Sigmoid colon (tissue), 7 donors: ENCODE results near the gene MYO1C. TPM values are rescaled to one million over a fixed set of nuclear protein-coding genes. Genes with fewer than 3 reads are reported as not detected.

Experiments
- DNase-seq: peaks from one replicate; pipeline ENCODE4 v3.0.0-alpha.2; 2019
- H3K27ac ChIP-seq, 4 donors: fragments of 200-600 bp; sonication (generic); one replicate each; pipeline ENCODE4 v1.5.1; 2016 to 2019; ENCODE audit warnings: mild to moderate bottlenecking in 1 of 4
- H3K27me3 ChIP-seq, 3 donors: fragments of 200-600 bp; sonication (generic); one replicate each; pipeline ENCODE4 v1.5.1; 2019; ENCODE audit warnings: mild to moderate bottlenecking in 1 of 3
- H3K36me3 ChIP-seq, 4 donors: fragments of 200-600 bp; sonication (generic); one replicate each; pipeline ENCODE4 v1.5.1; 2016 to 2019
- H3K4me1 ChIP-seq, 4 donors: fragments of 200-600 bp; sonication (generic); one replicate each; pipeline ENCODE4 v1.5.1; 2017 to 2019
- H3K4me3 ChIP-seq, 4 donors: fragments of 200-600 bp; sonication (generic); one replicate each; pipeline ENCODE4 v1.5.1; 2017 to 2019; ENCODE audit warnings: mild to moderate bottlenecking in 2 of 4, moderate library complexity in 1 of 4
- H3K9me3 ChIP-seq, 4 donors: fragments of 200-600 bp in 3 of 4; sonication (generic) in 3 of 4; one replicate each; pipeline versions ENCODE4 v1.5.1 to v1.6.1; 2013 to 2019
- EP300 ChIP-seq, 4 donors: sonication (generic); formaldehyde crosslinking; IDR thresholded peaks; one replicate each; pipeline ENCODE4 v1.6.1; 2017; ENCODE audit warnings: antibody characterized with exemption in 4 of 4
- POLR2A ChIP-seq, 2 donors: fragments of 450-650 bp; IDR thresholded peaks; one replicate each; pipeline ENCODE4 v1.6.1; 2016; ENCODE audit warnings: antibody characterized with exemption in 2 of 2, mild to moderate bottlenecking in 2 of 2, moderate library complexity in 2 of 2
- POLR2AphosphoS5 ChIP-seq, 4 donors: sonication (generic); formaldehyde crosslinking; IDR thresholded peaks; one replicate each; pipeline ENCODE4 v1.6.1; 2017; ENCODE audit warnings: antibody characterized with exemption in 4 of 4
- WGBS, 2 donors: extraction: QIAGEN DNeasy Blood & Tissue Kit; methylation state at CpG; one replicate each; pipeline ENCODE4 v1.1.7; 2013; 5-methylcytosine and 5-hydroxymethylcytosine counted together
- intact Hi-C: fragments of 100-400 bp; cut with DNase I; formaldehyde crosslinking; loops from one replicate; pipeline ENCODE4 v1.15.1; 2023
- polyA plus RNA-seq, 3 donors: library from polyadenylated mRNA; stranded (reverse); fragments of 200-250 nt; gene quantifications; one replicate each; pipeline ENCODE4 v1.2.3, GENCODE V29; 2013
- total RNA-seq, 4 donors: library from RNA; depleted of rRNA; stranded (reverse); fragments of >200 nt; gene quantifications; one replicate each; pipeline ENCODE4 v1.1.0, GENCODE V29; 2016
- TF ChIP-seq, protein P1 (sequence below), 4 experiments: fragments of 450-650 bp in 3 of 4; fragments of 200-600 bp in 1 of 4; IDR thresholded peaks; one replicate each; pipeline ENCODE4 v1.5.1; 2016 to 2019; ENCODE audit warnings: antibody characterized with exemption in 4 of 4, mild to moderate bottlenecking in 3 of 4, moderate library complexity in 2 of 4
- donor health status: healthy with polysubstance abuse.
- donor health status: Bipolar disorder and iron deficiency.
- donor health status: healthy.

MYO1C gene
- total and polyA plus RNA-seq, 7 donors: 72.7 to 179 (median 116) TPM

DNA sequence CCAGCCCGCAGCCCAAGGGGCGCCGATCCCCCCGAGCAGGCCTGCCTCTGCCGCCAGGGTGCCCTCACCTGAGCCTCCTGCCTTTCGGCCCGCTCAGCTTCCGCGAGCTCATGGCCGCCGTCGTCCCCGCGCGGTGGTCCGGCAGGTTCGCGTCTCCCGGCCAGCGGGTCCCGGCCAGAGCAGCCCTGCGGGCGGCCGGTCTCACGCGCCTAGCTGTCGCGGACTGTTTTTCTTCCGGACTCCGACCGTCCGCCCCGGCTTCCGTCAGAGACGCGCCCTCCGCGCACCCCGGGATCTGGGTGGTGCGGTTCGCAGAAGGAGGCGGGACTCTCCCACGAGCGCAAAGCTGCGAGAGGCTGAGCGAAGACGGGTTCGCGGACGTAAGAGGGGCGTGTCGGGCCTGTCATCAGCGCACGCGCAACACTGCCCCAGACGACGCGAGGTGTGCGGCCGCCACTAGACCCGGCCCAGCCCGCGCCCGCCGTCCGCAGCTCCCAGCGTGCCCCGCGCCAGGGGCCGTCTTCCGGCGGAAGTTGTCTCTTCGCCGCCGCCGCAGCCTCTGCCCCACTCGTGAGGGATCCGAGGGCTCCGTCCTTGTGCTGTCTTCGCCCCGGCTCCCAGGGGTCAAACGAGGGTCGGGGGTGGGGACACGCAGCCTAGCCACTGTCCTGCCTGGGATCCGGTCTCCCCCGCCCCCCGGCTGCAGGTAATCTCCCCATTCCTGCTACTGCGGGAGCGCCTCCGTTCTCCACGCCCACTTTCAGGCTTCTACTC lies 24.1 kb upstream of the MYO1C start, which contains the start of gene INPP5K:
Gene INPP5K (minus strand): TSS at position 225 of the 774 bp plus-strand sequence. CDS start 113 bp downstream, at position 112.
- intact Hi-C loops: loop anchor here (1.0 to 5.0 kb wide), 3 partner anchors 24 to 60 kb away; partner anchors contain the start of genes CRK, MYO1C and PITPNA
- TF ChIP-seq POLR2A (IDR thresholded peaks at IDR 0.05) (peak in 1 of 2 donors; percentile 68), EP300 (IDR thresholded peaks at IDR 0.05) (no peak), POLR2AphosphoS5 (IDR thresholded peaks at IDR 0.05) (peak; percentile 76 to 94 (median 90))
- TF ChIP-seq, protein P1, sequence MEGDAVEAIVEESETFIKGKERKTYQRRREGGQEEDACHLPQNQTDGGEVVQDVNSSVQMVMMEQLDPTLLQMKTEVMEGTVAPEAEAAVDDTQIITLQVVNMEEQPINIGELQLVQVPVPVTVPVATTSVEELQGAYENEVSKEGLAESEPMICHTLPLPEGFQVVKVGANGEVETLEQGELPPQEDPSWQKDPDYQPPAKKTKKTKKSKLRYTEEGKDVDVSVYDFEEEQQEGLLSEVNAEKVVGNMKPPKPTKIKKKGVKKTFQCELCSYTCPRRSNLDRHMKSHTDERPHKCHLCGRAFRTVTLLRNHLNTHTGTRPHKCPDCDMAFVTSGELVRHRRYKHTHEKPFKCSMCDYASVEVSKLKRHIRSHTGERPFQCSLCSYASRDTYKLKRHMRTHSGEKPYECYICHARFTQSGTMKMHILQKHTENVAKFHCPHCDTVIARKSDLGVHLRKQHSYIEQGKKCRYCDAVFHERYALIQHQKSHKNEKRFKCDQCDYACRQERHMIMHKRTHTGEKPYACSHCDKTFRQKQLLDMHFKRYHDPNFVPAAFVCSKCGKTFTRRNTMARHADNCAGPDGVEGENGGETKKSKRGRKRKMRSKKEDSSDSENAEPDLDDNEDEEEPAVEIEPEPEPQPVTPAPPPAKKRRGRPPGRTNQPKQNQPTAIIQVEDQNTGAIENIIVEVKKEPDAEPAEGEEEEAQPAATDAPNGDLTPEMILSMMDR (IDR thresholded peaks at IDR 0.05): no peak
- Histone ChIP-seq H3K36me3 (peaks cover 0 to 40% (median 14%) of the 10 kb centered on the region in 4 donors), H3K4me1 (peaks cover 0 to 49% (median 43%) of the 10 kb centered on the region in 4 donors), H3K27ac (peak within 1 kb of the TSS; percentile 91 to 98 (median 94)), H3K27me3 (no peaks in the 10 kb centered on the region), H3K4me3 (peak within 1 kb of the TSS; percentile 81 to 99 (median 90)), H3K9me3 (no peaks in the 10 kb centered on the region)
- 0% methylated on average over 91 of the region's 91 CpGs for WGBS, 2 donors
- DNase-seq: peak; percentile 99

GRCh38 chr17:1515640-1516387 lies 23.3 kb upstream of the MYO1C start:
- Histone ChIP-seq H3K27me3 (no peaks in the 10 kb centered on the region), H3K27ac (peak overlapping the region; percentile 91 to 98 (median 94)), H3K4me1 (peaks cover 0 to 57% (median 50%) of the 10 kb centered on the region in 4 donors), H3K9me3 (no peaks in the 10 kb centered on the region), H3K36me3 (peaks cover 0 to 34% (median 14%) of the 10 kb centered on the region in 4 donors), H3K4me3 (peak overlapping the region; percentile 55 to 99 (median 90))
- TF ChIP-seq, protein P1 (IDR thresholded peaks at IDR 0.05): peak; percentile 59 to 89 (median 73)
- TF ChIP-seq POLR2A (IDR thresholded peaks at IDR 0.05) (no peak), POLR2AphosphoS5 (IDR thresholded peaks at IDR 0.05) (peak in 3 of 4 donors; percentile 46 to 73 (median 67)), EP300 (IDR thresholded peaks at IDR 0.05) (no peak)
- DNase-seq: peak; percentile 85
- 0 to 1% methylated on average over 31 of the region's 31 CpGs for WGBS, 2 donors
- intact Hi-C loops: loop anchor here (1.0 to 5.0 kb wide), 5 partner anchors 23 to 247 kb away; partner anchors contain the start of genes CRK, MYO1C and PITPNA

- no peaks in the 10 kb centered on the region for H3K9me3 ChIP-seq
- DNase-seq: no peak
- peaks cover 7 to 39% (median 31%) of the 10 kb centered on the region in 4 donors for H3K36me3 ChIP-seq
- no peaks in the 10 kb centered on the region for H3K27me3 ChIP-seq
- peaks cover 0 to 58% (median 49%) of the 10 kb centered on the region in 4 donors for H3K4me1 ChIP-seq
- 53 to 85% methylated on average over 2 of the region's 2 CpGs for WGBS, 2 donors
- TF ChIP-seq, protein P1 (IDR thresholded peaks at IDR 0.05): no peak
- TF ChIP-seq EP300 (IDR thresholded peaks at IDR 0.05): no peak
- no peak for TF ChIP-seq POLR2A (IDR thresholded peaks at IDR 0.05)
- TF ChIP-seq POLR2AphosphoS5 (IDR thresholded peaks at IDR 0.05): no peak
- peak overlapping the region; percentile 69 to 77 (median 71) for H3K27ac ChIP-seq
- no peak overlapping the region for H3K4me3 ChIP-seq
- intact Hi-C loops: no loop called here
Observed at GRCh38 chr17:1512351-1512750, 19.9 kb upstream of the MYO1C start.

DNA sequence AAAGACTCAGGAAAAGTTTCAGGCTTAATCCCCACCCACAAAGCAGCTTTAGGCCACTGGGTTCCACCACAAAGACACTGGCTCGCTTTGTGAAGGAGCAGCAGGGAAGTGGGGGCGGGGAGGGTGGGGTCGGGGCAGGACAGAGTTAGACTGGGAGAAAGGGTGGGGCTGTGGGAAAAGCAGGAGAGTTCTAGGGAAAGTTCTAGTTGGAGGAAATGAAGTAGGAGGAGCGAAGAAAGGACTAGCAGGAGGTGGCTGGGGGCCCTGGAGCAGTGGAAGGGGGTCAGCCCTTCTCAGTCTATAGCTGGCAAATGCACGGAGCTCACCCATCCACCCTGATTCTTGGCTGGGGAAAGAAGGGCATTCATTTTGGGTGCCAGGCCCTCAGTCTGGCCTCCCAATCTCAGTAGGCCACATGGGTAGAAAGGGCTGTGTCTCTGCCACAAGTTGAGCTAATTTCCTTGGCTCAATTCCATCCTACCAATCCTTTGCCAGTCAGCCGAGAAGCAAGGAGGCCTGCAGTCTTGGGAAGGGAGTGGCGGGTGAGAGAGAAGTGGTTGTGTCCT lies 19.4 kb upstream of the MYO1C start:
- Histone ChIP-seq H3K9me3 (no peaks in the 10 kb centered on the region), H3K4me3 (no peak overlapping the region), H3K36me3 (peaks cover 7 to 44% (median 36%) of the 10 kb centered on the region in 4 donors), H3K27ac (peak overlapping the region; percentile 69 to 77 (median 71)), H3K4me1 (peaks cover 0 to 55% (median 46%) of the 10 kb centered on the region in 4 donors), H3K27me3 (no peaks in the 10 kb centered on the region)
- intact Hi-C loops: no loop called here
- TF ChIP-seq POLR2AphosphoS5 (IDR thresholded peaks at IDR 0.05): peak in 2 of 4 donors; percentile 5 to 50
- TF ChIP-seq, protein P1 (IDR thresholded peaks at IDR 0.05): no peak
- DNase-seq: no peak
- 10 to 57% methylated on average over 7 of the region's 7 CpGs for WGBS, 2 donors
